NCI-H2107 treated with DMSO at 0.1 percent for 48 hours (cell line): ENCODE measurements around the gene SNCG.
"Not testable (repeated sequence)": the region's sequence is repeated elsewhere in the genome, so short reads cannot be mapped to it uniquely, and the experiment has no call there.

ENCODE experiments used
- DNase-seq: peaks from one replicate; lab custom pipeline; 2025; ENCODE audit not compliant: unreplicated experiment; lab: John Stamatoyannopoulos, UW

Gene SNCG

GRCh38 chr10:86974484-86974883, 16.1 kb downstream of the SNCG start:
- DNase-seq: no peak

GRCh38 chr10:86976362-86977056, 18.1 kb downstream of the SNCG start:
- DNase-seq: no peak

- not testable (repeated sequence) for DNase-seq
Observed at GRCh38 chr10:86978457-86978856, 20.1 kb downstream of the SNCG start.

GRCh38 chr10:86979296-86979818, 21.0 kb downstream of the SNCG start:
- no peak for DNase-seq

GRCh38 chr10:86979977-86980448, 21.6 kb downstream of the SNCG start:
- DNase-seq: no peak

GRCh38 chr10:86981020-86981419, 22.6 kb downstream of the SNCG start:
- not testable (repeated sequence) for DNase-seq

GRCh38 chr10:86981716-86982115, 23.3 kb downstream of the SNCG start:
- DNase-seq: no peak

- DNase-seq: not testable (repeated sequence)
Observed at GRCh38 chr10:86984498-86984897, 26.1 kb downstream of the SNCG start.

- DNase-seq: no peak
Observed at GRCh38 chr10:86988520-86988919, 30.1 kb downstream of the SNCG start.

GRCh38 chr10:86991362-86991761, 33.0 kb downstream of the SNCG start:
- not testable (repeated sequence) for DNase-seq

- DNase-seq: no peak
Observed at GRCh38 chr10:86992456-86992855, 34.1 kb downstream of the SNCG start.

- no peak for DNase-seq
Observed at GRCh38 chr10:86992929-86993328, 34.5 kb downstream of the SNCG start.

- DNase-seq: not testable (repeated sequence)
Observed at GRCh38 chr10:86999802-87000403, 41.5 kb downstream of the SNCG start.

GRCh38 chr10:87000491-87000890, 42.1 kb downstream of the SNCG start:
- no peak for DNase-seq

- DNase-seq: not testable (repeated sequence)
Observed at GRCh38 chr10:87007124-87007523, 48.7 kb downstream of the SNCG start.

GRCh38 chr10:87007674-87008073, 49.3 kb downstream of the SNCG start:
- DNase-seq: not testable (repeated sequence)

- not testable (repeated sequence) for DNase-seq
Observed at GRCh38 chr10:87008303-87008702, 49.9 kb downstream of the SNCG start.

GRCh38 chr10:87009134-87009696, 50.8 kb downstream of the SNCG start:
- DNase-seq: not testable (repeated sequence)
